Spinal cord (tissue), 10 donors: ENCODE results near the gene CEP112. TPM values are rescaled to one million over a fixed set of nuclear protein-coding genes. Genes with fewer than 3 reads are reported as not detected.
"Not testable (repeated sequence)": the region's sequence is repeated elsewhere in the genome, so short reads cannot be mapped to it uniquely, and the experiment has no call there.

Experiments
- DNase-seq, 6 donors: peaks; one replicate each; pipeline versions ENCODE4 v3.0.0 to v3.0.0-alpha.2; 2013 to 2015; ENCODE audit warnings: low spot score in 6 of 6, low read depth in 4 of 6
- H3K27ac ChIP-seq: one replicate; pipeline ENCODE4 v1.5.1; 2013; ENCODE audit warnings: low read depth, low read length, control low read depth
- H3K27me3 ChIP-seq: one replicate; pipeline ENCODE4 v1.6.1; 2013; ENCODE audit warnings: low read length; ENCODE audit not compliant: control insufficient read depth, insufficient read depth
- H3K36me3 ChIP-seq: one replicate; pipeline ENCODE4 v1.6.1; 2013; ENCODE audit warnings: low read length; ENCODE audit not compliant: control insufficient read depth, insufficient read depth
- H3K4me1 ChIP-seq: one replicate; pipeline ENCODE4 v1.6.1; 2013; ENCODE audit warnings: low read length; ENCODE audit not compliant: control insufficient read depth, insufficient read depth
- H3K4me3 ChIP-seq: one replicate; pipeline ENCODE4 v1.5.1; 2013; ENCODE audit warnings: low read depth, low read length, control low read depth
- H3K9me3 ChIP-seq: one replicate; pipeline ENCODE4 v1.6.1; 2013; ENCODE audit warnings: low read length; ENCODE audit not compliant: control insufficient read depth, insufficient read depth
- WGBS: methylation state at CpG from one replicate; pipeline ENCODE4 v1.1.5; 2013; ENCODE audit warnings: missing lambda C conversion rate; ENCODE audit not compliant: insufficient coverage; 5-methylcytosine and 5-hydroxymethylcytosine counted together
- polyA plus RNA-seq, 2 donors: library from polyadenylated mRNA; unstranded; fragments of 120-200 nt; gene quantifications; one replicate each; pipeline ENCODE4 v1.2.1, GENCODE V29; 2013; ENCODE audit not compliant: insufficient read length in 2 of 2
- total RNA-seq, 2 donors: library from RNA; depleted of rRNA in 1 of 2; stranded (reverse); fragments of 120-200 nt in 1 of 2; fragments of >200 nt in 1 of 2; gene quantifications; one replicate each; pipeline versions ENCODE4 v1.2.3 to v1.2.4, GENCODE V29; 2013 to 2014
- donor health status: healthy.

Gene CEP112
- total and polyA plus RNA-seq, 4 donors = 9.1 to 26.2 (median 17.6) TPM

GRCh38 chr17:65684631-65685030 lies 507.3 kb downstream of the CEP112 start:
- no peaks in the 10 kb centered on the region for H3K27me3 ChIP-seq
- DNase-seq = no peak
- no peak overlapping the region for H3K27ac ChIP-seq
- H3K4me3 ChIP-seq = no peak overlapping the region
- H3K4me1 ChIP-seq = no peaks in the 10 kb centered on the region
- no peaks in the 10 kb centered on the region for H3K9me3 ChIP-seq
- 92% methylated on average over 2 of the region's 4 CpGs for WGBS
- no peaks in the 10 kb centered on the region for H3K36me3 ChIP-seq

GRCh38 chr17:65683428-65683827 lies 508.5 kb downstream of the CEP112 start:
- Histone ChIP-seq H3K27ac (no peak overlapping the region), H3K36me3 (no peaks in the 10 kb centered on the region), H3K27me3 (no peaks in the 10 kb centered on the region), H3K4me3 (no peak overlapping the region), H3K4me1 (no peaks in the 10 kb centered on the region), H3K9me3 (no peaks in the 10 kb centered on the region)
- 96% methylated on average over 6 of the region's 7 CpGs for WGBS
- no peak for DNase-seq

GRCh38 chr17:65681763-65682162 lies 510.2 kb downstream of the CEP112 start:
- not testable (repeated sequence) for H3K27ac ChIP-seq, DNase-seq, H3K9me3 ChIP-seq, H3K36me3 ChIP-seq, H3K4me1 ChIP-seq, H3K27me3 ChIP-seq, H3K4me3 ChIP-seq
- WGBS = 100% methylated on average over 2 of the region's 5 CpGs

- Histone ChIP-seq H3K27me3 (no peaks in the 10 kb centered on the region), H3K36me3 (no peaks in the 10 kb centered on the region), H3K9me3 (no peaks in the 10 kb centered on the region), H3K4me3 (no peak overlapping the region), H3K4me1 (no peaks in the 10 kb centered on the region), H3K27ac (no peak overlapping the region)
- peak in 2 of 6 donors; percentile 15 to 49 for DNase-seq
- no CpG with 5 or more reads among the region's 3 CpGs for WGBS
Observed at GRCh38 chr17:65679165-65679845, 512.6 kb downstream of the CEP112 start.

GRCh38 chr17:65678546-65678945 lies 513.4 kb downstream of the CEP112 start:
- Histone ChIP-seq H3K4me3 (no peak overlapping the region), H3K27me3 (no peaks in the 10 kb centered on the region), H3K4me1 (no peaks in the 10 kb centered on the region), H3K27ac (peak overlapping the region; percentile 30), H3K9me3 (no peaks in the 10 kb centered on the region), H3K36me3 (no peaks in the 10 kb centered on the region)
- DNase-seq = peak in 2 of 6 donors; percentile 42 to 61
- WGBS = 71% methylated on average over 6 of the region's 9 CpGs

- H3K36me3 ChIP-seq = no peaks in the 10 kb centered on the region
- H3K27ac ChIP-seq = no peak overlapping the region
- no peaks in the 10 kb centered on the region for H3K9me3 ChIP-seq
- DNase-seq = no peak
- H3K4me1 ChIP-seq = no peaks in the 10 kb centered on the region
- H3K4me3 ChIP-seq = no peak overlapping the region
- WGBS = no CpG with 5 or more reads among the region's 2 CpGs
- no peaks in the 10 kb centered on the region for H3K27me3 ChIP-seq
Observed at GRCh38 chr17:65677932-65678331, 514.0 kb downstream of the CEP112 start.

GRCh38 chr17:65674246-65675045 lies 517.5 kb downstream of the CEP112 start:
- Histone ChIP-seq H3K4me3 (no peak overlapping the region), H3K4me1 (no peaks in the 10 kb centered on the region), H3K27ac (no peak overlapping the region), H3K9me3 (no peaks in the 10 kb centered on the region), H3K27me3 (no peaks in the 10 kb centered on the region), H3K36me3 (no peaks in the 10 kb centered on the region)
- DNase-seq = no peak
- no CpG with 5 or more reads among the region's 1 CpG for WGBS

- peak overlapping the region; percentile 61 for H3K27ac ChIP-seq
- H3K36me3 ChIP-seq = no peaks in the 10 kb centered on the region
- no peaks in the 10 kb centered on the region for H3K4me1 ChIP-seq
- no peak for DNase-seq
- H3K27me3 ChIP-seq = no peaks in the 10 kb centered on the region
- WGBS = 100% methylated on average over 2 of the region's 7 CpGs
- H3K9me3 ChIP-seq = no peaks in the 10 kb centered on the region
- H3K4me3 ChIP-seq = no peak overlapping the region
Observed at GRCh38 chr17:65670667-65671371, 521.1 kb downstream of the CEP112 start.

- Histone ChIP-seq H3K36me3 (no peaks in the 10 kb centered on the region), H3K27me3 (no peaks in the 10 kb centered on the region), H3K27ac (no peak overlapping the region), H3K9me3 (no peaks in the 10 kb centered on the region), H3K4me1 (no peaks in the 10 kb centered on the region), H3K4me3 (no peak overlapping the region)
- no peak for DNase-seq
- WGBS = no CpG with 5 or more reads among the region's 5 CpGs
Observed at GRCh38 chr17:65668211-65668610, 523.7 kb downstream of the CEP112 start.
